Peyer's patch (tissue), 4 donors: ENCODE data around the gene H2BK1.

ENCODE experiments used
- POLR2A ChIP-seq, 2 donors: fragments of 450-650 bp; IDR thresholded peaks; one replicate each; pipeline ENCODE4 v1.5.1; 2017; ENCODE audit warnings: antibody characterized with exemption in 2 of 2, mild to moderate bottlenecking in 2 of 2, moderate library complexity in 2 of 2
- TF ChIP-seq, protein P1 (sequence below), 6 experiments: fragments of 450-650 bp in 4 of 6; fragments of 200-600 bp in 2 of 6; sonication (generic) in 1 of 6; IDR thresholded peaks; one replicate each; pipeline ENCODE4 v1.5.1; 2017 to 2019; ENCODE audit warnings: antibody characterized with exemption in 6 of 6, mild to moderate bottlenecking in 3 of 6, moderate library complexity in 1 of 6

DNA sequence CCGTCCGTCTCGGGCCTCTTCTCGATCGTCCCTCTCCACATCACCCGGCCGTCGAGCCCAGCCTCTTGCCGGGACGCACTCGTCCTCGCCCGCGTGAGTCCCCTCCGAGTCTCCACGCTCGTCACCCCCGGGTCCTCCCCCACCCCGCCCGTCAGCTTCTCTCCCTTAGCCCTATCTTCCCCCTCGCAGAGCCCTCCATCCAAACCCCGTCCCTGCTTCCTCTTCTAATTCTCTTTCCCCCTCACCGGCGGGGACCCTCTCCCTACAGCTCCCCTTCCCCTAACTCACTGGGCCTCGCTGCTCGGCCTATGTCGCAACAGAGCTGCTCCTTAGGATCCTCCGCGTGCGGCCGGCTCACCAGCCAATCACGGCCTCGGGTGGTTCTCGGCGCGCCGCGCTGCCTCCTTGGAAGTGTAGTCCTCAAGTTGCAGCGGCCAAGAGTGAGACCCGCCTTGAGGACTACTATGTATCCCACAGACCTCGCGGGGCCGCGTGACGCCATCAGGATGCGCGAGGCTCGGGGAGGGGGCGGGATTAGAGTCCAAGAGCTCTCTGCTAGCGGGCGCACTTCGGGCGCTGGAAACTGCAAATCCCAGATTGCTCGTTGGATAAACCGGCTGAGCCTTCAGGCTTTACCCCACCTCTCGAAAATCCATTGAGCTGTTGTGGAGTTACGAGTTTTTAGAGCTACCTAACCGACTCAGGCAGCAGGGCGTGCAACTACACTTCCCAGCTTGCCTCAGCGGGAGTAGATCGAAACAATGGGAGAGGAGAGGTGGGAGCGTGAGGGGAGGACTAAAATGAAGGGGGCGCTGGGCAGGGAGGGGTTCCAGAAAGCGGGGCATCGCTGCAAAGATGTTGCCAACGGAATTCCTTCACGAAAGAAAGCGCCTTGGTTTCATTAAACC lies 16.8 kb upstream of the H2BK1 start, which contains the start of gene ABCF2:
- TF ChIP-seq, protein P1, sequence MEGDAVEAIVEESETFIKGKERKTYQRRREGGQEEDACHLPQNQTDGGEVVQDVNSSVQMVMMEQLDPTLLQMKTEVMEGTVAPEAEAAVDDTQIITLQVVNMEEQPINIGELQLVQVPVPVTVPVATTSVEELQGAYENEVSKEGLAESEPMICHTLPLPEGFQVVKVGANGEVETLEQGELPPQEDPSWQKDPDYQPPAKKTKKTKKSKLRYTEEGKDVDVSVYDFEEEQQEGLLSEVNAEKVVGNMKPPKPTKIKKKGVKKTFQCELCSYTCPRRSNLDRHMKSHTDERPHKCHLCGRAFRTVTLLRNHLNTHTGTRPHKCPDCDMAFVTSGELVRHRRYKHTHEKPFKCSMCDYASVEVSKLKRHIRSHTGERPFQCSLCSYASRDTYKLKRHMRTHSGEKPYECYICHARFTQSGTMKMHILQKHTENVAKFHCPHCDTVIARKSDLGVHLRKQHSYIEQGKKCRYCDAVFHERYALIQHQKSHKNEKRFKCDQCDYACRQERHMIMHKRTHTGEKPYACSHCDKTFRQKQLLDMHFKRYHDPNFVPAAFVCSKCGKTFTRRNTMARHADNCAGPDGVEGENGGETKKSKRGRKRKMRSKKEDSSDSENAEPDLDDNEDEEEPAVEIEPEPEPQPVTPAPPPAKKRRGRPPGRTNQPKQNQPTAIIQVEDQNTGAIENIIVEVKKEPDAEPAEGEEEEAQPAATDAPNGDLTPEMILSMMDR (IDR thresholded peaks at IDR 0.05): peak in 2 of 6 experiments; percentile 6 to 12
- TF ChIP-seq POLR2A (IDR thresholded peaks at IDR 0.05): peak; percentile 39 to 55
